NCI-H446 treated with DMSO at 0.1 percent for 48 hours (cell line): Measurements from ENCODE around the gene STRAP.
"Not testable (repeated sequence)": the region's sequence is repeated elsewhere in the genome, so short reads cannot be mapped to it uniquely, and the experiment has no call there.

ENCODE experiments used
- DNase-seq: peaks from one replicate; lab custom pipeline; 2025; lab: John Stamatoyannopoulos, UW

Gene STRAP

DNA sequence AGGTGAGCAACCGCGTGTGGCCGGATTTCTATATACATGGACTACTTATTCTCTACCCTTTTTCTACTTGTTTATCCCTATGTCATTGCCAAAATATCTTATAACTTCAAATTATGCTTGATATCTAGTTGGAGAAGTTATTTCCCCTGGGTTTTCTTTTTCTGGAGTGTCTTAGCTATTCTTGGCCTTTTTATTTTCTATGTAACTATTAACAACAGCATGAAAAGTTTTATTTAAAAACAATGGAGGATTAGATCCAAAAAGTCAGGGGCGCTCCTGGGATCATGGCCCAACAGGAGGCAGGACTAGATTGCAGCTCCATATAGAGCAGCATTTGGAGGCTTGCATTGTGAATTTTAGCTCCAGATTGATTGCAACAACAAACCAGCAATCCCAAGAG lies 8.6 kb upstream of the STRAP start:
- DNase-seq, result no peak

- DNase-seq, result not testable (repeated sequence)
Measured at GRCh38 chr12:15874556-15875145, 7.5 kb upstream of the STRAP start.

GRCh38 chr12:15875863-15876262 lies 6.3 kb upstream of the STRAP start:
- DNase-seq, result no peak

DNA sequence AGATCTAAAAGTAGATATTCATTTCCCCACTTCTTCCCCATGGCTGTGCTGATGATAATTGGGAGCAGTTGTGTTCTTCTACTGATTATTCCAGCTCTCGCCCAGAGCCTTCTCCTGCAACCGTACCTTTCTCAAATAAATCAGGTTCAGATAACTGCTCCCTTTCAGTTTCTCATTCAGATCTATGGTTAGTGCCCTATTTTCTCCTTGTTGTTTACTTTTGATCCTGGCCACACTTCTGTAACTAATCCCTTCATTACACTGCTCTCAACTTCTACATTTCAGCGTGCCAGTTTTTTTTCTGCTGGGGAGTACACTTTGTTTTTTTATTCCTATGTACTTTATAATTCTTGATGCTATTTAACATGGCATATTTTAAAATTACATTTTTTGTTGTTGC lies 2.8 kb upstream of the STRAP start:
- DNase-seq, result no peak

GRCh38 chr12:15880721-15881120 lies 1.5 kb upstream of the STRAP start:
- no peak for DNase-seq

- DNase-seq, result no peak
Measured at GRCh38 chr12:15883536-15883935, 1.3 kb downstream of the STRAP start.

- DNase-seq, result no peak
Measured at GRCh38 chr12:15886372-15887042, 4.3 kb downstream of the STRAP start.

- no peak for DNase-seq
Measured at GRCh38 chr12:15887043-15887817, 5.0 kb downstream of the STRAP start.

- no peak for DNase-seq
Measured at GRCh38 chr12:15892645-15893259, 10.6 kb downstream of the STRAP start.

GRCh38 chr12:15893260-15893659 lies 11.1 kb downstream of the STRAP start:
- DNase-seq, result no peak

DNA sequence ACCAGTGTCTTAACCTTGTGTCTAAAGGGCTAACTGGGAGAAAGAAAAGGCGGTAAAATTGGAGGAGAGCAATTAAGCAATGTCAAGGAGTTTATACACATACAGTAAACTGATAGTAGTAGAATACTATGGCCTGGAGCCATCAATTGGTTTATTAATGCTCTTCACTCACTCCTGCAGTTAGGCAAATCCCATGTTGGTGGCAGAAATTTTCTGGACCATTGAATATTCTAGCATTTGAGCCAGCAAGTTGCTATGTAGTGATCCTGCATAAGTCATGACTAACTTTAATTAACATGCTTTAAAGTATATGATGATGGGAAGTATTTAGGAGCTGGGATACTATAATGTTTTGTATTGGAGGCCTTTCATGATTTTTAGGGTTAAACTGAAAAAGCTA lies 14.7 kb downstream of the STRAP start:
- no peak for DNase-seq

DNA sequence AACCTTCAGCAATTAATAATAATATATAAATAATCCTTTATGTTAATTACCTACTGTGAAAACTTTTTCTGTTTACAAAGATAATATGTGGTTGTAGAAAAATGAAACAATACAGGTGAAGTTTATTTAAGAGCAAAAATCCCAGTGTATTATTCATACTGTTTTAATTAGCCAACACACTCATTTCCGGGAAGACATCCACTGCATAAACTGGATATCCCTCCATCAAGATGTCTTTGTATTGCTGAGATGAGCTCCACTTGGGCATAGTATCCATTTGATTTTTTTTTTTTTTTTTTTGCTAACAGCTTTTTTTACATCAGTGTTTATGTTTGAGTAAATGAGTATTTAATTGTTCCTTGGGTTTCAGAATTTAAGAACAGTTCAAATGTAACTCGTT lies 15.2 kb downstream of the STRAP start:
- DNase-seq, result no peak

DNA sequence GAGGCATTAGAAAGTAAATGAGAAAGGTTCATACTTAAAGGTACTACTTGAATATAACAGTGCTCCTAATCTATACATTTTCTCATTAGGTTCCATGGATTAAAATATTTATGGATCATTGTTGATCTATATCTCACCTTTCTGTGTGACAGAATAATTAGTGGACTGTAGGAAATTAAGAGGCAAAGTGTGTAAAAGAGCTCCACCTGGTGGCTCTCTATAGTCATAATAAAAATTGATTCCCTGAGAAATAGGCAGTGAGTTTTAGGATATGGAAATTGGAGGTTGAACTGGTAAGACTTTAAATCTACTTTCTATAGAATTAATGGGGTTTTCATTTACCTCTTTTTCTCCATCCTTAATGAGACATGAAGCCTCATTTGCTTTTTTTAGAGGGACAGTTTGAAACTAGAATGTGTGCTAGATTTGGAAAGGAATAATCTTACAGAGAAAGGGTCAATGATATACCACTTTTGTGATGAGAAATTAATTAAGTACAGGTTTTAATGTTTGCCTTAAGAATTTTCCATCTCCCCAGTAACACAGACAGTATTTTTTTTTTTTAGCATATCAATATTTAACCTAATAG lies 17.2 kb downstream of the STRAP start:
- DNase-seq, result peak; percentile 4

DNA sequence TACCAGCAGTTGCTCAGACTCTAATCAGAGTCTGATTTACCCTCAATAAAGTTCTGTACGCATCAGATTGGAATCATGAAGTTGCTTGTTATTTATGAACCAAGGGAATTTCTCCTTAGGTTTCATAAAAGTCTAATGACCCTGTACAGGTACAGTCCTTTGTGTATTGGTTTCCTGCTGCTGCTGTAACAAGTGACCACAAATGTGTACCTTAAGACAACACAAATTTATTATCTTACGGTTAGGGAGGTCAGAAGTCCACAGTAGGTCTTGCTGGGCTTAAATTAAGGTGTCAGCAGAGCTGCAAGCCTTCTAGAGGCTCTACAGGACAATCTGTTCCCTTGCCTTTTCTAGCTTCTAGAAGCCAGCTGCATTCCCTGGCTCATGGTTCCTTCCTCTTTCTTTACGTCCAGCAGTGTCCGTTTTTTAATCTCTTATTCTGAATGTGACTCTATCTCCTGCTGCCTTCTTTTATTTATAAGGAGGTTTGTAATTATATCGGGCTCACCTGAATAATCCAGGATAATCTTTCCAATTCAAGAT lies 22.3 kb downstream of the STRAP start:
- no peak for DNase-seq

DNA sequence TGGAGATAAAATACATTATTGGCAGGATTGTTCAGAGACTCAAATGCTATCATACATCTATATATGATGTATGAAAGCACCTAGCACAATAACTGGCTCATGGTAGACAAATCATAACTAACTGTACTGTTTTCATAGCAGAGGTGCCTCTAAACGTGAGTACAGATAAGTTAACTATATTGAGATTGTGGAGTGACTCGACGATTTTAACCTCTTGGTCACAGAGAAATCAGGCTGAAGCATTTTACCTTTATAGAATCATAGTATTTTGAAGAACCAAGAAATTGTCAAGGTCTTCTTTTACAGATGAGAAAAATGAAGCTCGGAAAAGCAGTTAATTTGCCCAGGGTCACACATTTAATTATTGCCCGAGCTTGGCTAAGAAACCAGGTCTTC lies 28.3 kb downstream of the STRAP start:
- DNase-seq, result no peak

DNA sequence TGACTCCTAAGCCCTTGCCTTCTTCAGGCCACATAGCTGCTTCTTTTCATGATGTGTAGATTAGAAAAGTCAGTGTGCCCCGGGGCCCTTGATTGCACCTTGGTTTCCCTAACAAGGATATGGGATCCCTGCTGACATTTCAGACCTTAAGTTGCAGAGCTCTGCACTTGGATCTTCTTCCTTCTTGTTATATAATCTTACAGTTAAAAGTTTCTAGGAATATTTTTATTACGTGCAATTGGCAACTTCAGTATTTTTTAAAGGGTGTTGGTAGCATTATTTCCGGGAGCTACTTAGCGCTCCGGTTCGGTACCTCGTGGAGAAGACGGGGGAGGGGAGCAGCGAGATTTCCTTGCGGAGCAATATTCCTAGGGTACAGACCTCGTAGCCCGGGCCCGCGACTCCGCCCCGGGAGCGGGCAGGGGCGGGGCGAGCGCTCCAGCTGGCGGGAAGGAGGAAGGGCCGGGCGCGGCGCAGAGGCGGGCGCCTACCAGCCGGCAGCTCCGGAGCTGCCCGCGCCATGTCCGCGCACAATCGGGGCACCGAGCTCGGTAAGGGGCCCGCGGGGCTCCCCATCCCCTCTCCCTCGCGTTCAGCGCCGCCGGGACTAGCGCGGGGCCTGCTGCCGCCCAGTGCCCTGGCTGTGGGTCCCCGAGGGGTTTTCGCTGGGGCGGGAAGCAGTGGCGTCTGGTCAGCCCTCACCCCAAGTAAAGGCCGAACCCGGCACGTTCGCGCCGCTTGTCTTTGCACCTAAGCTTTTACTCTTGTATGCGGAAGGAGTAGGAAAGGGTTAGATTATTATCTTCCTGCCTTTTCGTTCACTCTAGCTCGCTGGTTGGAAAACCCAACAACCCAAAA lies 28.9 kb downstream of the STRAP start, which contains the start of gene DERA:
Gene DERA, plus strand, starts transcription at position 469 of the 858 bp plus-strand sequence. Its CDS starts 52 bp downstream, at position 521.
- peak; percentile 70 for DNase-seq

DNA sequence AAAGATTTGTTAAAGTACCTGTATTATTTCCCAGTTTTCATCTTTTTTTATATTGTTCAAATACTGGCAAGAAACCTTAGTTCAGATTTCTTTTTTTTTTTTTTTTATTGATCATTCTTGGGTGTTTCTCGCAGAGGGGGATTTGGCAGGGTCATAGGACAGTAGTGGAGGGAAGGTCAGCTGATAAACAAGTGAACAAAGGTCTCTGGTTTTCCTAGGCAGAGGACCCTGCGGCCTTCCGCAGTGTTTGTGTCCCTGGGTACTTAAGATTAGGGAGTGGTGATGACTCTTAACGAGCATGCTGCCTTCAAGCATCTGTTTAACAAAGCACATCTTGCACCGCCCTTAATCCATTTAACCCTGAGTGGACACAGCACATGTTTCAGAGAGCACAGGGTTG lies 29.7 kb downstream of the STRAP start:
- not testable (repeated sequence) for DNase-seq

GRCh38 chr12:15914131-15914530 lies 31.9 kb downstream of the STRAP start:
- not testable (repeated sequence) for DNase-seq

- DNase-seq, result no peak
Measured at GRCh38 chr12:15918066-15918465, 35.9 kb downstream of the STRAP start.

DNA sequence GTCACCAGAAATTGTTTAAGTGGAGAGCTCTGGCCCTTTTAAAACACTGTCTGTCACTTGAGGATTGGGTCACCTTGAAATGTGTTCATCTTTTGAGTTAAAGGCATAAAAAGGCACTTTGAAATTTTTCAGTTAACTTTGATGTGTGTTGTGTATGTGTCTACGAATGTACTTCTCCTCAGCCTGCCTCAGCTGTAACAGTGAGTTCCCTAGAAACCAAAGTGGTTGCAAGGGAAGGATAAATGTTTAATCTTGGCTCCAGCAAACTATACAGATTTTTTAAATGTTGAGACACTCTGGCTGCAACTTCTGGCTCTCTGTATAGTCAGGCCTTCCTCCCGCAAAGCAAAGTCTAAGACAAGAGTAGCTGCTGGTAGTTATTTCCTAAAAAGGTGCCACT lies 37.2 kb downstream of the STRAP start:
- DNase-seq, result no peak

DNA sequence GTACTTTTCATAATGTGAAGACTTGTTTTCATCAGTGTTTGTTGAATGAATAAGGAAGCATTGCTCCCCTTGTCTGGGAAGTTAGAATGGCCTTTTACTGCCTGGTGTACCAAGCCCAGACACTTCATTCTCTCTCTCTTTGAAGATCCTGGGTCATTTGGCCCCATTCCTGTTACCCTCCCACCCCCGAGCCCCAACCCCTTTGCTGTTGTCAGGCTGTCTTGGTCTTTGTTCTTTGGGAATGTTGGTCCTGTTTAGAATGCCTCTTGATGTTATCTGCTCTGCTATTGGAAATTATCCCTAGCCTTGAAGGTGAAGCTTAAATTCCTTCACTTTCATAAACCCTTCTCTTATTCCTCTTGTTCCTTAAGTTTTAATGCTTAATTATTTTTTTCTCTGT lies 42.8 kb downstream of the STRAP start:
- no peak for DNase-seq
